GM12892 (cell line): ENCODE results near the gene TSPYL1.

Experiments used
- DNase-seq: peaks from one replicate; pipeline ENCODE4 v3.0.0; 2011; ENCODE audit not compliant: insufficient read length
- FAIRE-seq: peaks from 2 replicates; lab custom pipeline; 2011; peaks lifted over from hg19 to GRCh38; lab: Jason Lieb, UNC
- POLR2A ChIP-seq: IDR thresholded peaks from 2 replicates; pipeline ENCODE4 v1.6.1; 2011; ENCODE audit warnings: low read depth, low read length, control low read depth
- POLR2AphosphoS5 ChIP-seq: IDR thresholded peaks from 2 replicates; pipeline ENCODE4 v1.6.1; 2011; ENCODE audit warnings: low read depth, low read length, control low read depth
- TAF1 ChIP-seq: IDR thresholded peaks from 2 replicates; pipeline ENCODE4 v1.6.1; 2011; ENCODE audit warnings: low read depth, mild to moderate bottlenecking, control low read depth, low read length, borderline replicate concordance

Gene TSPYL1

GRCh38 chr6:116313101-116313776 is 33.5 kb upstream of the TSPYL1 start:
- FAIRE-seq: no peak

GRCh38 chr6:116309657-116310056 is 29.9 kb upstream of the TSPYL1 start:
- TF ChIP-seq POLR2A (no peak), TAF1 (no peak), POLR2AphosphoS5 (no peak)
- DNase-seq (no peak), FAIRE-seq (no peak)

More at GRCh38 chr6:116313101-116313776, 33.5 kb upstream of the TSPYL1 start:
- TF ChIP-seq TAF1 (no peak), POLR2A (no peak), POLR2AphosphoS5 (no peak)
- DNase-seq: no peak

- no peak for FAIRE-seq
- no peak for DNase-seq
- no peak for TF ChIP-seq POLR2AphosphoS5
- TF ChIP-seq POLR2A: no peak
- TF ChIP-seq TAF1: no peak
These were observed 29.3 kb upstream of the TSPYL1 start for GRCh38 chr6:116309001-116309400.

GRCh38 chr6:116307633-116308032 is 27.9 kb upstream of the TSPYL1 start:
- FAIRE-seq (no peak), DNase-seq (no peak)
- TF ChIP-seq POLR2A: no peak
- no peak for TF ChIP-seq TAF1
- TF ChIP-seq POLR2AphosphoS5: no peak

- no peak for DNase-seq
- peak; percentile 42 for FAIRE-seq
- TF ChIP-seq TAF1: no peak
- no peak for TF ChIP-seq POLR2AphosphoS5
- no peak for TF ChIP-seq POLR2A
These were observed 27.3 kb upstream of the TSPYL1 start for GRCh38 chr6:116307001-116307400.

GRCh38 chr6:116304538-116305097 is 24.9 kb upstream of the TSPYL1 start:
- no peak for FAIRE-seq
- no peak for DNase-seq
- TF ChIP-seq TAF1 (no peak), POLR2AphosphoS5 (no peak), POLR2A (no peak)

- FAIRE-seq (no peak), DNase-seq (no peak)
- TF ChIP-seq TAF1 (no peak), POLR2AphosphoS5 (no peak), POLR2A (no peak)
These were observed 21.4 kb upstream of the TSPYL1 start for GRCh38 chr6:116301104-116301503.

- no peak for FAIRE-seq
These were observed 20.8 kb upstream of the TSPYL1 start for GRCh38 chr6:116300566-116300965.

GRCh38 chr6:116298973-116299372 is 19.2 kb upstream of the TSPYL1 start:
- DNase-seq (no peak), FAIRE-seq (no peak)
- TF ChIP-seq POLR2AphosphoS5: no peak
- TF ChIP-seq TAF1: no peak
- no peak for TF ChIP-seq POLR2A

More at GRCh38 chr6:116300566-116300965, 20.8 kb upstream of the TSPYL1 start:
- no peak for DNase-seq
- TF ChIP-seq TAF1: no peak
- TF ChIP-seq POLR2A: no peak
- TF ChIP-seq POLR2AphosphoS5: no peak

- no peak for FAIRE-seq
- DNase-seq: no peak
- TF ChIP-seq POLR2A (no peak), POLR2AphosphoS5 (no peak), TAF1 (no peak)
These were observed 18.5 kb upstream of the TSPYL1 start for GRCh38 chr6:116298273-116298672.

- TF ChIP-seq TAF1 (no peak), POLR2AphosphoS5 (no peak), POLR2A (no peak)
- FAIRE-seq (no peak), DNase-seq (no peak)
These were observed 12.8 kb upstream of the TSPYL1 start for GRCh38 chr6:116292553-116292952.
